Measurements from ENCODE around the gene TREML2. TPM values are rescaled to one million over a fixed set of nuclear protein-coding genes. Genes with fewer than 3 reads are reported as not detected.
A peak's percentile ranks its signal among the peaks of the same experiment; 100 is the strongest.

The TREML2 gene
- total RNA-seq, 6 experiments from 2014 or later, result 0.06 to 0.20 (median 0.12) TPM; not detected in 2

GRCh38 chr6:41171908-41172307 lies 29.0 kb downstream of the TREML2 start:
- Histone ChIP-seq H3K9me3 (no peaks in the 10 kb centered on the region), H3K27me3 (no peaks in the 10 kb centered on the region), H3K36me3 (no peaks in the 10 kb centered on the region), H3K27ac (no peak overlapping the region), H3K4me1 (no peaks in the 10 kb centered on the region), H3K4me3 (no peak overlapping the region)
- intact Hi-C loops (cut with DNase I), result no loop called here
- 20% methylated on average over 3 of the region's 3 CpGs for WGBS (ENCODE audit: insufficient coverage, low coverage, low lambda C conversion rate, missing lambda C conversion rate)
- no peak for TF ChIP-seq POLR2A (IDR thresholded peaks at IDR 0.05)
- TF ChIP-seq CTCF (IDR thresholded peaks at IDR 0.05), result no peak
- ATAC-seq (no peak), DNase-seq (peak in 1 of 3 donors; percentile 8)

- 61% methylated on average over 4 of the region's 4 CpGs for WGBS (ENCODE audit: insufficient coverage, low coverage, low lambda C conversion rate, missing lambda C conversion rate)
- ATAC-seq (no peak), DNase-seq (peak in 1 of 3 donors; percentile 14)
- intact Hi-C loops (cut with DNase I), result no loop called here
- Histone ChIP-seq H3K4me1 (no peaks in the 10 kb centered on the region), H3K27ac (no peak overlapping the region), H3K4me3 (no peak overlapping the region), H3K27me3 (no peaks in the 10 kb centered on the region), H3K9me3 (no peaks in the 10 kb centered on the region), H3K36me3 (no peaks in the 10 kb centered on the region)
- TF ChIP-seq POLR2A (IDR thresholded peaks at IDR 0.05), result no peak
- TF ChIP-seq CTCF (IDR thresholded peaks at IDR 0.05), result no peak
These were observed 30.3 kb downstream of the TREML2 start for GRCh38 chr6:41170547-41171160.

- intact Hi-C loops (cut with DNase I), result no loop called here
- DNase-seq (peak in 1 of 3 donors; percentile 25), ATAC-seq (peak in 1 of 4 donors; percentile 26)
- Histone ChIP-seq H3K27ac (no peak overlapping the region), H3K9me3 (no peaks in the 10 kb centered on the region), H3K4me3 (no peak overlapping the region), H3K27me3 (no peaks in the 10 kb centered on the region), H3K36me3 (no peaks in the 10 kb centered on the region), H3K4me1 (no peaks in the 10 kb centered on the region)
- TF ChIP-seq CTCF (IDR thresholded peaks at IDR 0.05), result no peak
- no peak for TF ChIP-seq POLR2A (IDR thresholded peaks at IDR 0.05)
- 46% methylated on average over 5 of the region's 5 CpGs for WGBS (ENCODE audit: insufficient coverage, low coverage, low lambda C conversion rate, missing lambda C conversion rate)
These were observed 33.6 kb downstream of the TREML2 start for GRCh38 chr6:41167173-41167963.

GRCh38 chr6:41164551-41165120 lies 36.3 kb downstream of the TREML2 start:
- no peak for DNase-seq
- Histone ChIP-seq H3K9me3 (no peaks in the 10 kb centered on the region), H3K27ac (no peak overlapping the region), H3K36me3 (no peaks in the 10 kb centered on the region), H3K27me3 (no peaks in the 10 kb centered on the region), H3K4me3 (no peak overlapping the region), H3K4me1 (no peaks in the 10 kb centered on the region)
- no peak for ATAC-seq
- TF ChIP-seq POLR2A (IDR thresholded peaks at IDR 0.05), result no peak
- TF ChIP-seq CTCF (IDR thresholded peaks at IDR 0.05), result no peak
- 85% methylated on average over 4 of the region's 4 CpGs for WGBS (ENCODE audit: insufficient coverage, low coverage, low lambda C conversion rate, missing lambda C conversion rate)
- intact Hi-C loops (cut with DNase I), result no loop called here

Measured in right lobe of liver (tissue), 6 donors.